ENCODE results near the gene SLC52A1.

The SLC52A1 gene

GRCh38 chr17:5023588-5024147 lies 11.6 kb downstream of the SLC52A1 start:
- Histone ChIP-seq H3K36me3 (ENCODE audit: control insufficient read depth, low read length) (peaks cover 17% of the 10 kb centered on the region), H3K27ac (ENCODE audit: low read depth, low read length) (no peak overlapping the region), H3K9me2 (replicated peaks; ENCODE audit: control insufficient read depth, low read length) (no peaks in the 10 kb centered on the region), H3K9me3 (ENCODE audit: control insufficient read depth, insufficient read depth, low read length) (no peaks in the 10 kb centered on the region), H3K27me3 (ENCODE audit: control insufficient read depth, low read length) (no peaks in the 10 kb centered on the region), H4K20me1 (ENCODE audit: control insufficient read depth, insufficient read depth, low read depth, low read length) (no peaks in the 10 kb centered on the region), H3K4me3 (ENCODE audit: low read length) (no peak overlapping the region), H3K79me2 (ENCODE audit: control insufficient read depth, low read length) (no peaks in the 10 kb centered on the region), H3K4me1 (ENCODE audit: control insufficient read depth, low read length) (no peaks in the 10 kb centered on the region), H3K4me2 (ENCODE audit: low read length) (no peak overlapping the region), H3F3A (ENCODE audit: control insufficient read depth, insufficient read depth) (peaks cover 8% of the 10 kb centered on the region)
- TF ChIP-seq CTCF (IDR thresholded peaks at IDR 0.05; ENCODE audit: low read depth, low read length, poor library complexity, severe bottlenecking) (no peak), EZH2phosphoT487 (IDR thresholded peaks at IDR 0.05; ENCODE audit: borderline replicate concordance, low read length) (no peak)

GRCh38 chr17:5022171-5022711 lies 13.0 kb downstream of the SLC52A1 start:
- Histone ChIP-seq H3K27ac (ENCODE audit: low read depth, low read length) (no peak overlapping the region), H3K4me1 (ENCODE audit: control insufficient read depth, low read length) (peaks cover 6% of the 10 kb centered on the region), H3F3A (ENCODE audit: control insufficient read depth, insufficient read depth) (peaks cover 5% of the 10 kb centered on the region; the same call in 1 of the 2 replicates), H3K4me3 (ENCODE audit: low read length) (no peak overlapping the region), H3K79me2 (ENCODE audit: control insufficient read depth, low read length) (no peaks in the 10 kb centered on the region), H4K20me1 (ENCODE audit: control insufficient read depth, insufficient read depth, low read depth, low read length) (no peaks in the 10 kb centered on the region), H3K9me3 (ENCODE audit: control insufficient read depth, insufficient read depth, low read length) (no peaks in the 10 kb centered on the region), H3K36me3 (ENCODE audit: control insufficient read depth, low read length) (peaks cover 22% of the 10 kb centered on the region), H3K27me3 (ENCODE audit: control insufficient read depth, low read length) (no peaks in the 10 kb centered on the region), H3K4me2 (ENCODE audit: low read length) (no peak overlapping the region), H3K9me2 (replicated peaks; ENCODE audit: control insufficient read depth, low read length) (no peaks in the 10 kb centered on the region)
- TF ChIP-seq CTCF (IDR thresholded peaks at IDR 0.05; ENCODE audit: low read depth, low read length, poor library complexity, severe bottlenecking), result no peak
- TF ChIP-seq EZH2phosphoT487 (IDR thresholded peaks at IDR 0.05; ENCODE audit: borderline replicate concordance, low read length), result no peak

- no peak for TF ChIP-seq CTCF (IDR thresholded peaks at IDR 0.05; ENCODE audit: low read depth, low read length, poor library complexity, severe bottlenecking)
- TF ChIP-seq EZH2phosphoT487 (IDR thresholded peaks at IDR 0.05; ENCODE audit: borderline replicate concordance, low read length), result no peak
- no peak overlapping the region for H3K27ac ChIP-seq (ENCODE audit: low read depth, low read length)
- H4K20me1 ChIP-seq (ENCODE audit: control insufficient read depth, insufficient read depth, low read depth, low read length), result no peaks in the 10 kb centered on the region
- no peaks in the 10 kb centered on the region for H3K27me3 ChIP-seq (ENCODE audit: control insufficient read depth, low read length)
- H3K4me1 ChIP-seq (ENCODE audit: control insufficient read depth, low read length), result peaks cover 17% of the 10 kb centered on the region
- H3K4me2 ChIP-seq (ENCODE audit: low read length), result no peak overlapping the region
- H3K79me2 ChIP-seq (ENCODE audit: control insufficient read depth, low read length), result no peaks in the 10 kb centered on the region
- H3K9me2 ChIP-seq (replicated peaks; ENCODE audit: control insufficient read depth, low read length), result no peaks in the 10 kb centered on the region
- H3K9me3 ChIP-seq (ENCODE audit: control insufficient read depth, insufficient read depth, low read length), result no peaks in the 10 kb centered on the region
- peaks cover 22% of the 10 kb centered on the region for H3K36me3 ChIP-seq (ENCODE audit: control insufficient read depth, low read length)
- no peaks in the 10 kb centered on the region for H3F3A ChIP-seq (ENCODE audit: control insufficient read depth, insufficient read depth)
- H3K4me3 ChIP-seq (ENCODE audit: low read length), result no peak overlapping the region
Measured at GRCh38 chr17:5020502-5021023, 14.7 kb downstream of the SLC52A1 start.
